Keratinocyte (primary cell): ENCODE results near the gene NDUFS6. TPM values are rescaled to one million over a fixed set of nuclear protein-coding genes. Genes with fewer than 3 reads are reported as not detected.

Source experiments
- DNase-seq: peaks from one replicate; pipeline ENCODE4 v3.0.0-alpha.2; 2011; ENCODE audit warnings: low read depth, missing footprints, low spot score
- FAIRE-seq: peaks from 2 replicates; lab custom pipeline; 2011; peaks lifted over from hg19 to GRCh38; lab: Jason Lieb, UNC
- H2AFZ ChIP-seq: 2 replicates; pipeline ENCODE4 v1.6.0; 2012; ENCODE audit warnings: low read length, control low read depth, inconsistent platforms; ENCODE audit not compliant: control insufficient read depth
- H3K27ac ChIP-seq: 2 replicates; pipeline ENCODE4 v1.5.1; 2011; ENCODE audit warnings: low read length; ENCODE audit not compliant: control insufficient read depth, insufficient read depth
- H3K27me3 ChIP-seq: 3 replicates; pipeline ENCODE4 v1.6.0; 2011; ENCODE audit warnings: low read length; ENCODE audit not compliant: control insufficient read depth, insufficient read depth; ENCODE audit errors: extremely low read depth
- H3K36me3 ChIP-seq, 2 experiments: 2 replicates in 1 of 2; 3 replicates in 1 of 2; pipeline ENCODE4 v1.5.1; 2011; ENCODE audit warnings: low read length in 2 of 2, mild to moderate bottlenecking in 1 of 2; ENCODE audit not compliant: control insufficient read depth in 2 of 2, insufficient read depth in 2 of 2; ENCODE audit errors: extremely low read depth in 1 of 2
- H3K4me1 ChIP-seq: 3 replicates; pipeline ENCODE4 v1.5.1; 2011; ENCODE audit warnings: low read length; ENCODE audit not compliant: control insufficient read depth, insufficient read depth; ENCODE audit errors: extremely low read depth
- H3K4me2 ChIP-seq: 3 replicates; pipeline ENCODE4 v1.6.0; 2011; ENCODE audit warnings: low read depth, low read length; ENCODE audit not compliant: control insufficient read depth, insufficient read depth; ENCODE audit errors: extremely low read depth
- H3K4me3 ChIP-seq, 3 experiments: fragments of 200-600 bp in 1 of 3; sonication (generic) in 1 of 3; 2 replicates in 2 of 3; 3 replicates in 1 of 3; pipeline ENCODE4 v1.5.1; 2011 to 2016; ENCODE audit warnings: low read length in 3 of 3, mild to moderate bottlenecking in 3 of 3, control low read depth in 2 of 3, inconsistent platforms in 1 of 3, low read depth in 1 of 3, mixed read lengths in 1 of 3, mixed run types in 1 of 3, moderate library complexity in 1 of 3; ENCODE audit not compliant: control insufficient read depth in 2 of 3, insufficient read depth in 2 of 3; ENCODE audit errors: extremely low read depth in 1 of 3
- H3K79me2 ChIP-seq: 2 replicates; pipeline ENCODE4 v1.6.0; 2012; ENCODE audit warnings: low read length; ENCODE audit not compliant: control insufficient read depth, insufficient read depth
- H3K9ac ChIP-seq: 3 replicates; pipeline ENCODE4 v1.6.0; 2011; ENCODE audit warnings: low read length; ENCODE audit not compliant: control insufficient read depth, insufficient read depth; ENCODE audit errors: extremely low read depth
- H3K9me1 ChIP-seq: 3 replicates; pipeline ENCODE4 v1.6.0; 2011; ENCODE audit warnings: low read length; ENCODE audit not compliant: control insufficient read depth, insufficient read depth; ENCODE audit errors: extremely low read depth
- H3K9me3 ChIP-seq: 2 replicates; pipeline ENCODE4 v1.5.1; 2012; ENCODE audit warnings: low read depth, low read length; ENCODE audit not compliant: control insufficient read depth
- H4K20me1 ChIP-seq: 3 replicates; pipeline ENCODE4 v1.6.0; 2011; ENCODE audit warnings: low read length; ENCODE audit not compliant: control insufficient read depth, insufficient read depth; ENCODE audit errors: extremely low read depth
- CTCF ChIP-seq, 3 experiments: IDR thresholded peaks in 1 of 3; conservative IDR thresholded peaks in 1 of 3; optimal IDR thresholded peaks in 1 of 3; 2 replicates in 2 of 3; 3 replicates in 1 of 3; pipeline versions ENCODE3 to v1.5.1; 2011; ENCODE audit warnings: low read length in 3 of 3, mild to moderate bottlenecking in 3 of 3, moderate library complexity in 2 of 3, control low read depth in 1 of 3, inconsistent platforms in 1 of 3; ENCODE audit not compliant: insufficient read depth in 2 of 3; ENCODE audit errors: extremely low read depth in 1 of 3
- EZH2 ChIP-seq: IDR thresholded peaks from one replicate; pipeline ENCODE4 v1.6.1; 2012; ENCODE audit warnings: inconsistent platforms, mild to moderate bottlenecking, low read length, moderate library complexity
- dilution Hi-C: fragments of 300-500 bp; cut with MboI; formaldehyde crosslinking; loops from one replicate; pipeline ENCODE4 v1.7.0; 2020; ENCODE audit warnings: low sequenced_read_pairs; ENCODE audit not compliant: extremely low pct_ligation_motif_present
- polyA plus RNA-seq, 5 experiments: library from polyadenylated mRNA; depleted of rRNA in 3 of 5; stranded (reverse) in 3 of 5; stranded (forward) in 1 of 5; unstranded in 1 of 5; fragments of >200 nt; gene quantifications; 1 replicate in 1 of 5; 2 replicates in 3 of 5; 3 replicates in 1 of 5; pipeline versions ENCODE4 v1.2.1 to v1.2.3, GENCODE V29; 2011 to 2012; ENCODE audit warnings: missing spikeins in 2 of 5, low read depth in 1 of 5, low replicate concordance in 1 of 5

Gene NDUFS6
- polyA plus RNA-seq, 1 donor (not counting 4 experiments of a cell fraction or from before 2014, with no cell fraction given), result 66.3 TPM

GRCh38 chr5:1824903-1825841 lies 24.0 kb downstream of the NDUFS6 start:
- Histone ChIP-seq H3K4me1 (no peaks in the 10 kb centered on the region), H3K9ac (no peak overlapping the region), H2AFZ (no peak overlapping the region), H3K9me1 (no peaks in the 10 kb centered on the region), H4K20me1 (no peaks in the 10 kb centered on the region), H3K79me2 (no peaks in the 10 kb centered on the region), H3K9me3 (no peaks in the 10 kb centered on the region), H3K4me3 (no peak overlapping the region), H3K27me3 (no peaks in the 10 kb centered on the region), H3K4me2 (no peak overlapping the region), H3K27ac (no peak overlapping the region), H3K36me3 (peaks cover 6 to 13% of the 10 kb centered on the region in 2 experiments)
- dilution Hi-C loops, result no loop called here
- no peak for DNase-seq
- no peak for TF ChIP-seq CTCF (optimal IDR thresholded peaks at IDR 0.05 in 1 of 3, IDR thresholded peaks at IDR 0.05 in 1 of 3, conservative IDR thresholded peaks at IDR 0.05 in 1 of 3; ENCODE audit: extremely low read depth in 1 of 3, insufficient read depth in 2 of 3, low read length in 3 of 3)
- TF ChIP-seq EZH2, result no peak
- FAIRE-seq, result no peak

- dilution Hi-C loops, result no loop called here
Observed at GRCh38 chr5:1826235-1826980, 25.2 kb downstream of the NDUFS6 start.

More at GRCh38 chr5:1826235-1826980, 25.2 kb downstream of the NDUFS6 start:
- DNase-seq (no peak), FAIRE-seq (no peak)
- Histone ChIP-seq H3K9me3 (no peaks in the 10 kb centered on the region), H3K4me1 (no peaks in the 10 kb centered on the region), H3K9ac (no peak overlapping the region), H4K20me1 (no peaks in the 10 kb centered on the region), H3K4me2 (no peak overlapping the region), H3K4me3 (no peak overlapping the region), H3K79me2 (no peaks in the 10 kb centered on the region), H3K36me3 (peaks cover 2 to 10% of the 10 kb centered on the region in 2 experiments), H2AFZ (no peak overlapping the region), H3K27me3 (no peaks in the 10 kb centered on the region), H3K27ac (no peak overlapping the region), H3K9me1 (no peaks in the 10 kb centered on the region)
- no peak for TF ChIP-seq CTCF (optimal IDR thresholded peaks at IDR 0.05 in 1 of 3, IDR thresholded peaks at IDR 0.05 in 1 of 3, conservative IDR thresholded peaks at IDR 0.05 in 1 of 3; ENCODE audit: extremely low read depth in 1 of 3, insufficient read depth in 2 of 3, low read length in 3 of 3)
- TF ChIP-seq EZH2, result no peak
